Bladder microvascular endothelial cell (primary cell): Measurements from ENCODE around the gene RIMS3. TPM values are rescaled to one million over a fixed set of nuclear protein-coding genes. Genes with fewer than 3 reads are reported as not detected.

ENCODE experiments used
- total RNA-seq: library from RNA; depleted of rRNA; stranded (reverse); fragments of >200 nt; gene quantifications from 2 replicates; pipeline ENCODE4 v1.2.3, GENCODE V29; 2014

RIMS3 gene
- total RNA-seq, result 0.16 and 0.25 TPM in 2 replicates

GRCh38 chr1:40665335-40666171 is at the start of gene RIMS3:
TSS of gene RIMS3 (minus strand) at chr1:40665682. CDS start at chr1:40641925, 23,757 bp downstream.

GRCh38 chr1:40691538-40692428 is 26.3 kb upstream of the RIMS3 start, which contains the start of gene NFYC:
TSS of gene NFYC (plus strand) at chr1:40691704. CDS start at chr1:40738844, 47,140 bp downstream.

Other genes with a start within 250 kb of the RIMS3 start
- 1.6 and 1.9 TPM in 2 replicates for gene ZFP69B, start 215.2 kb downstream of the RIMS3 start, total RNA-seq
- 1.9 and 2.4 TPM in 2 replicates for gene ZFP69, start 188.4 kb downstream of the RIMS3 start, total RNA-seq
- gene EXO5, start 156.9 kb downstream of the RIMS3 start, total RNA-seq, result 6.8 and 9.0 TPM in 2 replicates
- gene ZNF684, start 134.0 kb downstream of the RIMS3 start, total RNA-seq, result 4.0 and 4.7 TPM in 2 replicates
- 19.1 and 24.4 TPM in 2 replicates for gene NFYC, start 26.0 kb upstream of the RIMS3 start, total RNA-seq
- not detected in 2 replicates for gene KCNQ4, start 118.1 kb upstream of the RIMS3 start, total RNA-seq
- 3.0 and 3.4 TPM in 2 replicates for gene CITED4, start 196.7 kb upstream of the RIMS3 start, total RNA-seq